HTR-8/SVneo (cell line): Measurements from ENCODE around the gene ACAN.

Experiments
- DNase-seq: peaks from one replicate; pipeline ENCODE4 v3.0.0; 2011; ENCODE audit warnings: low spot score, mixed read lengths; ENCODE audit not compliant: insufficient read length
- FAIRE-seq: peaks from 2 replicates; lab custom pipeline; 2011; peaks lifted over from hg19 to GRCh38; lab: Jason Lieb, UNC

ACAN gene

DNA sequence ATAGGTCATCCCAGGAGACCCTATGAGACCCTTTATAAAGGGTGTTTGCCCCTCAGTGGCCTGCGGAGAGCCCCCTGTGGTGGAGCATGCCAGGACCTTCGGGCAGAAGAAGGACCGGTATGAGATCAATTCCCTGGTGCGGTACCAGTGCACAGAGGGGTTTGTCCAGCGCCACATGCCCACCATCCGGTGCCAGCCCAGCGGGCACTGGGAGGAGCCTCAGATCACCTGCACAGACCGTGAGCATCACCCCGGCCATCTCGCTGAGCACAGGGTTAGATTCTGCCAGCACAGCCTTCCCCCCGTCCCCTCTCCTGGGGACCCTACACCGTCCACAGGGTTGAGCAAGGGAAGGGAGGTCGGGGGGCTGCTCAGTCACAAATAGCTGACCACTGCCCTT lies 70.5 kb downstream of the ACAN start:
- no peak for FAIRE-seq
- no peak for DNase-seq

DNA sequence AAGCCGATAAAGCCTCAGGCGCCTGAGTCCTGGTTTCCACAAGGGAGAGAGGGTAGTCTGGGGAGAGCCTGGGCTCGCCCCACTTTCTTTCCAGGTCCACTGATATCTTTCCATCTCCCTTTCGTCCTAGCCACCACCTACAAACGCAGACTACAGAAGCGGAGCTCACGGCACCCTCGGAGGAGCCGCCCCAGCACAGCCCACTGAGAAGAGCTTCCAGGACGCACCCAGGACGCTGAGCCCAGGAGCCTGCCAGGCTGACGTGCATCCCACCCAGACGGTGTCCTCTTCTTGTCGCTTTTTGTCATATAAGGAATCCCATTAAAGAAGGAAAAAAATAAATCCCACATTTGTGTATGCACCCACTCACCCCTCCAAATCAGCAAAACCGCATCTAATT lies 71.0 kb downstream of the ACAN start:
- DNase-seq, result no peak
- FAIRE-seq, result no peak

DNA sequence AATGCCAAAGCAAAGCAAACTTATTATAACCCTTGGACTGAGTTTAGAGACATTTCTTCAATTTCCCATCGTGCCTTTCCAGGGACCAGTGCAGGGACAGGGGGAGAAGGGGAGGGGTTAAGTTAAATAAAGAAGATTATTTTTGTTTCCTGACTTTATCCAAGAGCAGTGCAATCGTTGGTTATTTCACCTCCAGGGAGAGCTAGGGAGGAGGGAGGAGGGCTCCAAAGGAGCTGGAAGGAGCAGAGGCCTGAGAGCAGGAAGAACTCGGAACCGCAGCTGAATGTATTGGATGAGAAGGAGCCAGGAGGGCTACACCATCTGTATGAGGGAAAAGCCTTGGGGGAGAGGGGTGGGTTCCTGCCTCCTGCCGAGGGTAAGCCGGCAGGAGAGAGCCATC lies 71.4 kb downstream of the ACAN start:
- no peak for DNase-seq
- FAIRE-seq, result no peak

DNA sequence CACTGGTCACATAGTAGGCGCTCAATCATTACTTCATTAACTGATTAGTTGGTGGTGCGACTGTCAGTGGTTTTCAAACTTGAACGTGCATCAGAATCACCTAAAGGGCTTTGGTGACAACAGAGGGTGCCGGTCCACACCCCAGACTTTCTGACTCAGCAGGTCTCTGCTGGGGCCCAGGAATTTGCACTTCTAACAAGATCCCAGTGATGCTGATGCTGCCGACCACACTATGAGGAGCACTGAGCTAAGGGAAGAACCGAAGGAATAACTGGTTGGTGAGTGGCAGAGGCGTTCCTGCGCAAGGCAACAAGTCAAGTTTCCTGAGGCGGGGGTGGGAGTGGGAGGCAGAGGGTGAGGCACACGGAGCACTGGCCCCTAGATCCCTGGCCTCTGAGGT lies 73.3 kb downstream of the ACAN start:
- DNase-seq (no peak), FAIRE-seq (no peak)

DNA sequence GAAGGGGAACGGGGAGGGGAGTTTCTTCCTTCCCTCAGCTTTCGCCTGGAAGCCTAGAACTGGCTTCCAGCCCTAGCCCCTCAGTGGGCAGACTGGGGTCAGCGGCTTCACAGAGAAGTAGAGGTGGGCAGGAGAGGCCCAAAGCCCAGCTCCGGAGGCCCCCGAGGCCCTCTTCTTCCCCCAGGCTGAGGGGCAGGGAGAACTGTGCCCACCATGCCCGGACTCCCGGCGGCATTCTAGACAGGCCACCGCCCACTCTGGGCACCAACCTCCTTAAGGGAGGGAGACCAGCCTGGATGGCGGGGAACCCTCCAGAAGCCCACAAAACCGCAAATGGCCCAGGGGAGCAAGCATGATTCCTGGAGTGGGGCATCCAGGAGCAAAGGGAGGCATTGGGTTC lies 74.2 kb downstream of the ACAN start:
- FAIRE-seq, result no peak
- no peak for DNase-seq

DNA sequence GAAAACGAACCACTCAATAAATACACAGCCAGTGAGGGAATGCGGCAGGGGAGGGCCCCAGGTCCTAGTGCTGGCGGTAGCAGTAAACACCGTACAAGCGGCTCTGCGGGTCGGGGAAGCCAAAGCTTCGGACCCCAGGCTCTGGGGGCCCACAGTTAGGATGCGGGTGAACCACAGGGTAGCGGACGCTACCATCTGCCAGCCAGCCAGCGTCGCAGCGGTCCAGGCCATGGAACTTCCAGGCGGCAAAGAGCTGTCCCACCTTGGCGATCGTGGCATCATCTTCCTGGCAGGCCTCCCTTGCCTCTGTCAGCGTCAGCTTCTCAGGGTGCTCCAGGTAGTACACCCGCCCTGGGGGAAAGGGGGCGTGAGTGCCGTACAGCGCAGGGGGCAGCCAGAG lies 74.7 kb downstream of the ACAN start:
- DNase-seq (no peak), FAIRE-seq (no peak)

DNA sequence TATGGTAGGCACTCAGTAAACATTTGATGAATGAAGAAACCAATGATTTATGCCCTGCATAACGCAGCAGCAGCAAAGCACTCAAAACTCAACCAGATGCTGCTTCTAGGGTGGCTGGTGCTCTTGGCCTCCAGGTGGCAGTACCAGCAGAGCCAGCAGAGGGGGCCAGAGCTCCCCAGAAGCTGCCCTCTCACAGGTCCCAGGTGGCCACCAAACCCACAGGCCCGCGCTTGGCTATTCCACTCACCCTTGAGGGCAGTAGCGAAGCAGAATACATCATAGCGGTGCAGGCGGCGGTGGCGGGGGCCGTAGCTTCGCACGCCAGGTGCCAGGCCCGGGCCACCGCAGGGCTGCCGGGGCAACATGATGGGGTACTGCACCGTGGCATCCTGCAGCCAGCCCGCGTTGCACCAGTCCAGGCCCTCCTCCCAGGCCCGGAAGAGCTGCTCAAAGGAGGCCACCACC lies 75.5 kb downstream of the ACAN start:
- FAIRE-seq, result no peak
- DNase-seq, result peak; percentile 64

DNA sequence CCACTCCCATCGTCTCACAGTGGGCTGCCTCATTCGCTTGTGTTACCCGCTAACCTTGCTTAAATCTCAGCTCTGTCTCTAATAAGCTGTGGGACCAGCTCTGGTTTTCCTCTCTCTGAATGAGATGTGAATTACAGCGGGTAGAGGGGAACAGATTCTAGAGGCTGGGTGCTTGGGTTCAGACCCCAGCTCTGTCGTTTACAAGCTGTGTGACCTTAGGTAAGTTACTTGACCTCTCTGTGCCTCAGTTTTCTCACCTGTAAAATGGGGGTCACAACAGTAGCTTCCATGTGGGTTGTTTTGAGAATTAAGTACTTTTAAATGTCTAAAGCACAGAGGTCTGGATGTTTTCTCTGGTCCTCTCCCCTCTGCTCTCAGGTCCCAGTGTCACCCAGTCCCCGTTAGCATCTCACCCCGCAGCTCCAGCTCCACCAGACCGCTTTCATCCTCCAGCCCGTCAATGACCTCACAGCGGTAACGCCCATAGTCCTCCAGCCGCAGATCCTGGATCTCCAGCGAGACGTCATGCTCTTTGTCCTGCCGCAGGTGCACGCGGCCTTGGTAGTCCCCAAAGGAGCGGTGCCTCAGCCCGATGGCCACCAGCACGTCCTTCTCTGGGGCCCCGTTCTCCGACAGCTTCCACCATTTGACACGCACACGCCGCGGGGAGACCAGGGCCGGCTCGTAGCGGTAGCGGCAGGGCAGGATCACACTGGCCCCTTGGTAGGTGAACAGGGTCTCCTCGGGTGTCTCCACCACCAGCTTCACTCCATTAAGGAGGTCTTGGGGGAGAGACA lies 77.9 kb downstream of the ACAN start:
- FAIRE-seq (no peak), DNase-seq (no peak)

DNA sequence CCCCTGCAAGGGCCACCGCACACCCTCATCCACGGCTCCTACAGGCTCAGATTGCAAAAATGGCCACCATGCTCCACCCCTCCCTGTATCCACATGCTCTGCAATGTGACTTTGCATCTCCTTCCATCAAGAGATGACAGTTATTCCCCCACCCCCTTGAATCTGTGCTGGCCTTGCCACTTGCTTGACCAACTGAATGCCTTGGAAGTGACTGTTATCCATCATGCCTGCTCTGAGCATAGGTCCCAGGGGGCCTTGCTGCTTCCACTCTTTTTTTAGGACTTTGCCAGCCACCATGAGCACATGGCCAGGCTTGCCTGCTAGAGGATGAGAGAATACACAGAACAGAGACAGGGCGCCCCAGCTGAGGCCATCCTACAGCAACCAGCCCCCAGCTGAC lies 78.5 kb downstream of the ACAN start:
- no peak for FAIRE-seq
- no peak for DNase-seq

DNA sequence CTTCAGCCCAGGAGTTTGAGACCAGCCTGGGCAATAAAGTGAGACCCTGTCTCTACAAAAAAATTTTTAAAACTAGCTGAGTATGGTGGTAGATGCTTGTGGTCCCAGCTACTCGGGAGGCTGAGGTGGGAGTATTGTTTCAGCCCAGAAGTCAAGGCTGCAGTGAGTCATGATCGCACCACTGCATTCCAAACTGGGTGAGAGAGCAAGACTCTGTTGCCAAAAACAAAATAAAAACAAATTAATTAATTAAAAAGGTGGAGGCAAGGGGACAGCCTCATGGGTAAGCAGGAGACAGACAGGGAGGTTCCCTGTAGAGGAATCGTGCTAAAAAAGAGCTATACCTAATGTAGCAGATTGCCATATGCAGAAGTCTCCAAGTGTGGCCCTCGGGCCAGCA lies 79.5 kb downstream of the ACAN start:
- no peak for FAIRE-seq

DNA sequence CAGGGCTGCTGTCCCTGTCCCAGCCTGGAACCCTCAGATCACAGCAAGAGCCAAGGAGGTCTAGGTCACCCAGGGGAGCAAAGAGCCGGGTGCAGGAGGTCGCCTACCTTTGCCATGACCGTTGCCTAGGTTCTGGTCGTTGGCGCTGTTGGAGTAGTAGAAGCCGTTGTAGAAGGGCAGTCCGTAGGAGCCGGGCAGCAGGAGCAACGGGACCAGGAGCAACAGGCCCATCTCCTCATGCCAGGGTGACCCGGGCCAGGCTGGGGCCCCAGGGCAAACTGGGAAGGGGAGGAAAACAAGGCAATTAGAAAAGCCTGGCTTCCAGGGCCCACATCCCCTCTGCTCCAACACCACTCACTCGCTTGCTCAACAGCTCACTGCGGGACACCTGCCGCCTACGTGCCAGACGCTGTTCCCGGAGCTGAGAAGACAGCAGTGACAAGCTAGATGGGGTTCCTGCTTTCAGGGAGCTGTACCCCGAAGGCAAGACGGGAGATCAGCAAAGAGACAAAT lies 83.9 kb downstream of the ACAN start:
- no peak for DNase-seq
- no peak for FAIRE-seq

More for the DNA sequence above, 79.5 kb downstream of the ACAN start:
- DNase-seq, result no peak

DNA sequence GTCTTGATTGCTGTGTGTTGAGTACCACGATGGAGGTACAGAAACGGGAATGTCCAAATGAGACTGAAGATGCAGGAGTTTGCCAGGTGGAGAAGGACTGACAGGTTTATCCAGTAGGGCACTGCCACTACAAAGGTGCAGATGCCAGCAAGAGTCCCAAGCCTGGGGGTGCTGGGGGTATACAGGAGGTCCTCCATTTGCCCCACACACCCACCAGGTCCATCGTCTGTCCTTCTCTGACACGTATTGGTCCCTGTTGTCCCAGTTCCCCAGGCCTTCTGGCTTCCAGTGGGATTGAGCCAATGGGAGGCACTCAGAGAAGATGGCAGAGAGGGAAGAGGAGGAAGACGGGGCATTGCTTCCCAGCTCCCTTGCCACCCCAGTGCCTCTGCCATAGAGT lies 85.5 kb downstream of the ACAN start:
- DNase-seq, result no peak

DNA sequence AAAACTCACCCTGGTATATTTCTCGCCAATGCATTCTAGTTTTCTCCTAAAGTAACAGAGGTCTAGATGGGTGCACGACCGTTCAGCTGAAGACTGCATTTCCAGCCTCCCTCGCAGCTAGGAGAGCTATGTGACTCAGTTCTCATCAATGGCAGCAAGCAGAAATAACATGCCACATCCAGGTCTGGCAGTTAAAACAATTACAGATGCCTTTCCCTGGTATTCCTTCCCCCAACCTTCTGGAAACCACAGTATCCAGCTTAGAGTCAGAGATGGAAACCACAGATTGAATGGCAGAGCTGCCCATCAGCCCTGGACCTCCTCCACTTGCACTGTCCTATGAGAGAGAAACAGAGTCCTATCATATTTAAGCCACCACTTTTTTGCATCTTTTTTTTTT lies 87.3 kb downstream of the ACAN start:
- DNase-seq (no peak), FAIRE-seq (no peak)

More for the DNA sequence above, 85.5 kb downstream of the ACAN start:
- no peak for FAIRE-seq

DNA sequence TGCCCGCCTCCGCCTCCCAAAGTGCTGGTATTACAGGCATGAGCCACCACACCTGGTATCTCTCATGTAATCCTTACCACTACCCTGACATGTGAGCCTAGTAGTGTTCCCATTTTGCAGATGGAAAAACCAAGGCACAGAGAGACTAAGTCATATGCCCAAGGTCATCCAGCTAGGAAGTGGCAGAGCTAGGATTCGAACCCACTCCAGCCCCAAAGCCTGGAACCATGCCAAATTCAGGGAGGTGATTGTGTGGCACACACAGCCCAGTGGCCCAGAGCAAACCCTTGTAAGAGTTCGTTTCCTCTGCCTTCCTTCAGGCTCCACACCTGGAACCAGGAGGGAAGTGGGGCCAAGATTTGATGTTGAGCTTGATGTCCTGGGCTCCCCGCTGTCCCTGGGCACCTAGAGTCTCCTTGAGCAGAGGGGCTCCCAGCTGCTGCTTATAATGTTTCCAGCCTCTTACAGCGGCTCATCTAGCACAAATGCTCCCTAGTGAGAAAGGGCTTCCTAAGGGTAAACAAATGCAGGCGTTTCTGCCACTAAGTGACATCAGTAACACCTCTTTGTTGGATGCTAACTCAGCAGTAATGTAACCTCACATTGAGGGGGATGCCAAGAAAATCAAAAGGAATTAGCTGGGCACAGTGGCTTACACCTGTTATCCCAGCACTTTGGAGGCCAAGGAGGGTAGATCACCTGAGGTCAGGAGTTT lies 88.5 kb downstream of the ACAN start:
- DNase-seq (no peak), FAIRE-seq (no peak)

DNA sequence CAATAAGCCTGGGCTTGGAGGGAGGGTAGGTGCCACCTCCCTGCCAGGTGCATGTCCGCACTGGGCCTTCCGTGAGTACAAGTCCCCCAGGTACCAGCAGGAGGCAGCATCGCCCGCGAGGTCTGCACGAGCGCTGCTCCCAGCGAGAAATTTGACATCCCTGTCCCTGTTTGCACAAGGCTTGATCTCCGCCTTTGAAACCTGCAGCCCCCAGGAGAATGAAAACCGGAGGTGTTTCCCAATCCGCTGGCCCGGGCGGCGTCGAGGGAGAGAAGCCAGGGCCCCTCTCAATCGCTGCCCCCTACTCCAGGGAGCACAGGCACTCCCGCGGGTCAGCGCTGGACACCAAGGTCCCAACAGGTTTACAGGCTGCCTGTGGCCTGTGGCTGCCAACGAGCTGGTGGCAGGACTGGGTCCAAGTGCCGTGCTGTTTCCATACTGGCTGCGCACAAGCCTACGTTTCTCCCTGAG lies 91.1 kb downstream of the ACAN start:
- DNase-seq (peak; percentile 38), FAIRE-seq (no peak)

DNA sequence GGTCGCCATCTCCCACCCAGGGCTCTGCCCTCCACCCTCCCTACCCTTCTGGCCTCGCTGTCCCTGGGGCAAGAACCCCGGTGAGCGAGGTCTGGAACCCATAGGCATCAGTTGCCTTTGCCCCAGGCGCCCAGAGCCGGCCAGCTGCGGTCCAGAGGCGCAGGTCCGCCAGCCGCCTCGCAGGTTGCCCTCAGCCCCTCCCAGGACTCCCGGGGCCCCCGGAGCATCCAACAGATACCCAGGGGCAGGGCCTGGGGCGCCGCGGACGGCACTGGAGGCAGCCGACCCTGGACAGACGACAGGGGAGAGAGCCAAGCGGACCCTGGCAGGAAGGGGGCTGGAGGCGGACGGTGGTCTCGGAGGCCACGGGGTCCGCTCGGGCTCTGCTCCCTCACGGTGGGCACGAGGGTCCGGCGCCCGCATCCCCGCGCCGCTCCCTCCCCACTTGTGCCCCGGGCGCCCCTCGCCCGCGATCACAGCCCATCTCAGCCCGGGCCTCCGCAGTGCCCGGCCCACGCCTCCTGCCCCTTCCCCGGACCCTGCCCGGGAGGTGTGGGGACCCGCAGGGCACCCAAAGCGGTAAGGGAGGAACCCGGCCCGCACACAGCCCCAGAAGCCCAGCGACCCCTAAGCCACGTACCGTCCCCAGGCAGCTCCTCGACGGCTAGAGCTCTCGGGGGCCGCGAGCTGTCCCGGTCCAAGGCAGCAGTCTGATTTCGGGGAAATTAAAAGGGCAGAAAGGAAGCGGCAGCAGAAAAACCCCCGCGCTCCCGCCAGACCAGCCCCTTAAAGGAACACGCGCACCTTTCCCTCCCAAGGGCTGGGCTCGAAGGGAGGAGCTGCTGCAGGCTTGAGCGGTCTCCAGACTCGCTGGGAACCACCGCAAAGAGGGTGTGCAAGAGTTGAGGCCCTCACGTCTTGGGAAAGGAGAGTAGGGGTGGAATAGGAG lies 91.9 kb downstream of the ACAN start, which contains the start of gene HAPLN3:
Gene HAPLN3, minus strand, starts transcription at position 726 of the 949 bp plus-strand sequence. CDS start 8,246 bp downstream, outside the sequence.
- no peak for FAIRE-seq

DNA sequence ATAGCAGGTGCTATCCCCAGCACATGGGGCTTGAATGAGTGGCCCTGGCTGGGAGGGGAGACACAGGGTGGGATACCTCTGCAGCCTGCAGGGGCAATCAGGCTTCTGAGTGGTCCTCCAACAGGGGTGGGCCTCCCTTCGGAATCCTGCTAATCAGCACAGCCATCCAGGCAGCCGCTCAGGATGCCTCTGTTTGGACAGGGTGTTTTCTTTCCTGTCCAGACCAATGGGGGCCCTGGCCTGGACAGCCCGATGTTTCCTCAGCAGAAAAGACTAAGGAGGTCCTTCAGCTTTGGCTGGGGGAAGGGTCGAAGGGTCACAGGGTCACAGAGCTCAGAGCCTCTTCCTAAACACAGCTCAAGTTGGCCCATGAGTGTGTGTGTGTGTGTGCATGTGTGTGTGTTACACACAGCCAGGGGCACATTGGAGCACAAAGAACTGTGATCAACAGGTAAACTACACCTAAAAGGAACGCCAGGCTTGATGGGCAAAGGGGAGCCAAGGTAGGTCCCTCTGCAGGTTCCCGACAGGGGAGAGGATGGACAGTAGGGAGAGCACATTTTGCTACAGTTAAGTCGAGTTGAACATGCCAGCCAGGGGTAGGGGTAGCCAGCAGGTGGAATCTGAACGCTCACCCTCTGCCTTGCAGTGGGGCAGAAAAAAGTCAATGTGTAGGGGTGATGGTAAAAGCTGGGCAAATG lies 93.2 kb downstream of the ACAN start:
- DNase-seq (no peak), FAIRE-seq (peak; percentile 36)

More for the DNA sequence above, 91.9 kb downstream of the ACAN start, which contains the start of gene HAPLN3:
- peak; percentile 61 for DNase-seq

DNA sequence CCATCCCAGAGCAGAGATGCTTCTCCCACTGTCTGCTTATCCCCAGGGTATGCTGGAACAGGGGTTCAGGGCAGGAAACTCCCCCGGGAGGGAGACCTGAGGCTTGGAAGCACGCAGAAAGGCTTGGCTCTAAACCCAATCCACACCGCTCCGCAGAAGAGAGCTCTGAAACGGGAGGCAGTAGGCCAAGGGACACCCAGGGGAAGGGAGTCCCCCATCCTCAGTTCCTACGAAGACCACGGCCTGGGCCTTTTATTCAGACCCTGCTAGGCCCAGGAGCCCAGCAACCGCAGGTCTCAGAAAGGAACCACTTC lies 93.9 kb downstream of the ACAN start:
- DNase-seq (no peak), FAIRE-seq (no peak)

DNA sequence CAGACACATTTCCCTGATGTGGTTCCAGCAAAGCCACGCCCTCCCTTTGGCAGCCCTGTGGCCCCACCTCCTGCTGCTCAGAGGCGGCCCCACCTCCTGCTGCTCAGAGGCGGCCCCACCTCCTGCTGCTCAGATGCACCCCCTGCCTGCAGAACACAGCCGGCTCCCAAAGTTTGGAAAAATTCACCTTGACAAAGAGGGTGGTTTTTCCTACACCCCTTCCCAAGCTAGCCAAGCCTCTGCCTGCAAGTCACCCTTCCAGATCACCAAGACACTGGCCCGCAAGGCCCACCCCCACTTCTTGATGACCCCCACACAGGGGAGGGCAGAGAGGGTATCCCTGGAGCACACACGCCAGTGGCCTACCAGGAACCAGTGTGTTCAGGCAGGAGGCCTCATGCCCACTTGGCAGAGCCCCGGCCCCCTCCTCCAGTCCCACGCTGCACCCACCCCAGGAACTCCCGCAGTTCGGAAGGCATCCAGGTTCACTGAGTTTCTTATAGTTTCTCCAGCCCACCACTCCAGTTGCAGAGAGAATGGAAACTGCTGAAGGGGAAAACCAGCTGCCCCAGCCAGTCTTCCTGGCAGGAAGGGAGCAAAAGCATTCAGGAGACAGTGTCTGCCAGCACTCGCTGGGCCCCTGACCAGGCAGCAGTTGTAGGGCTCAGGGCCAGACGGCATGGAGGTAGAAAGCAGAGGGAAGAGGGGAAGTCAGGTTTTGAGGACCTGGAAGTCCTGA lies 94.4 kb downstream of the ACAN start:
- FAIRE-seq, result peak; percentile 93
- DNase-seq, result peak; percentile 75
